GM10266 (cell line): ENCODE measurements around the gene TNFSF4.
A peak's percentile ranks its signal among the peaks of the same experiment; 100 is the strongest.

Experiments
- DNase-seq: peaks from one replicate; pipeline ENCODE4 v3.0.0; 2012; ENCODE audit errors: extremely low spot score
- TF ChIP-seq, protein P1 (sequence below): IDR thresholded peaks from 2 replicates; pipeline ENCODE4 v1.5.1; 2012; ENCODE audit warnings: mild to moderate bottlenecking, low read depth; ENCODE audit not compliant: control insufficient read depth, insufficient read depth; ENCODE audit errors: missing control alignments

The TNFSF4 gene, protein sequence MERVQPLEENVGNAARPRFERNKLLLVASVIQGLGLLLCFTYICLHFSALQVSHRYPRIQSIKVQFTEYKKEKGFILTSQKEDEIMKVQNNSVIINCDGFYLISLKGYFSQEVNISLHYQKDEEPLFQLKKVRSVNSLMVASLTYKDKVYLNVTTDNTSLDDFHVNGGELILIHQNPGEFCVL

DNA sequence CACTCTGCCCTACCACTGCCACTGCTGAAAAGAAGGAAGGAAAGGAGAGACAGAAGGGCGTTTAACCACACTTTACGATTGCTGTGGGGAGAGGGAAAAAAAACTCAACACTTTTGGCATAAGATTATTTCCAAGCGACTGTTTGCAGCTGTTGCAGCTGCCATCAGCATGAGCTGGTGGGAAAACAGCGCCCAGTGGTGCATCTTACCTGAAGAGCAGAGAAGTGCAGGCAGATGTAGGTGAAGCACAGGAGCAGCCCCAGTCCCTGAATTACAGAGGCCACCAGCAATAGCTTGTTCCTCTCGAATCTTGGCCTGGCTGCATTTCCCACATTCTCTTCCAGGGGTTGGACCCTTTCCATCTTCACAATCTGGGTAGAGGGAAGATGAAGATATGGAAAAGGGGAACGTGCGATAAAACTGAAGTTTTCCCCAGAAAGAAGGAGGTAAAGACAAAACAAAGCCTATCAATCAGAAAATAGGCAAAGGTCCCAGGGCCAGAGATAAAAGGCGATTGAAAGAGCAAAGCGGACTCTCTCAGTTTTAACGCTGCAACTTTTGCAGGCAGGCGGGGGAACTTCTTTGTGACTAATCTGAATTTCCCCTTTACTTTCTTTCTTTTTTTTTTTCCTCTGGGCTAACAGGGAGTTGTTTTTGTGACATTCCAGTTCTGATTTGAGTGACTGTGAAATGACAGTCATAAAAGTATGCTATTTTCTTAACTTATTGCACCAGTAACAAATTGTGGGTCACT, at the start of gene TNFSF4:
TNFSF4 (minus strand) TSS at position 516 of the 753 bp plus-strand sequence; CDS start at position 361, 155 bp downstream.
- no peak for DNase-seq
- TF ChIP-seq, protein P1, sequence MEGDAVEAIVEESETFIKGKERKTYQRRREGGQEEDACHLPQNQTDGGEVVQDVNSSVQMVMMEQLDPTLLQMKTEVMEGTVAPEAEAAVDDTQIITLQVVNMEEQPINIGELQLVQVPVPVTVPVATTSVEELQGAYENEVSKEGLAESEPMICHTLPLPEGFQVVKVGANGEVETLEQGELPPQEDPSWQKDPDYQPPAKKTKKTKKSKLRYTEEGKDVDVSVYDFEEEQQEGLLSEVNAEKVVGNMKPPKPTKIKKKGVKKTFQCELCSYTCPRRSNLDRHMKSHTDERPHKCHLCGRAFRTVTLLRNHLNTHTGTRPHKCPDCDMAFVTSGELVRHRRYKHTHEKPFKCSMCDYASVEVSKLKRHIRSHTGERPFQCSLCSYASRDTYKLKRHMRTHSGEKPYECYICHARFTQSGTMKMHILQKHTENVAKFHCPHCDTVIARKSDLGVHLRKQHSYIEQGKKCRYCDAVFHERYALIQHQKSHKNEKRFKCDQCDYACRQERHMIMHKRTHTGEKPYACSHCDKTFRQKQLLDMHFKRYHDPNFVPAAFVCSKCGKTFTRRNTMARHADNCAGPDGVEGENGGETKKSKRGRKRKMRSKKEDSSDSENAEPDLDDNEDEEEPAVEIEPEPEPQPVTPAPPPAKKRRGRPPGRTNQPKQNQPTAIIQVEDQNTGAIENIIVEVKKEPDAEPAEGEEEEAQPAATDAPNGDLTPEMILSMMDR, result no peak

DNA sequence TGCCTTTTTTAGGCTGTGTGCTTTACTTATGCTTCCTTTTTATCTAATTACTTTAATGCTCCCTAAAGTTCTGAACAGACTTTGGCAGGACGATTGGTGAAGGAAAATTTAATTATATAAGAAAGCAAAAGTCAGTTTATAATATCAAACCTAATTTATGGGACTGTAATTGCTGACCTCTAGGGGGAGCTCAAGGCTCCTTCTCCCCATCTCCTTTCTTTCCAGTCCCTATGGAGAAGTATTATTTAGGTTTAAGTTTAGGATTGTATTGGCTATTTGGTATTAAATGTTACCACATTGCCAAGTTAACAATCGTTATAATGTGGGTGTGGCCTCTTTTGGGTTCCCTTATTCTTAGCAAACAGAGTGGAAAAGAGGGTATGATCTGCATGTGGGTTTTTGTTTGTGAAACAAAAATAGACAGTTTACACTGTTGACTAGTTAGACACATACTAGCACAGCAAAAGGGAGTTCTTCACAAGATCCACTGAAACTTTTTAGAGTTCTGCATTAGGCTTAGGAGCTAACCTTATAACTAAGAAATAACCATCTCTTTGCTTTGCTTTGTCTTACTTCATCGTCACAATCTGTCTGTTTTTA, 48.2 kb upstream of the TNFSF4 start:
- DNase-seq, result no peak
- TF ChIP-seq, protein P1, result peak; percentile 58

DNA sequence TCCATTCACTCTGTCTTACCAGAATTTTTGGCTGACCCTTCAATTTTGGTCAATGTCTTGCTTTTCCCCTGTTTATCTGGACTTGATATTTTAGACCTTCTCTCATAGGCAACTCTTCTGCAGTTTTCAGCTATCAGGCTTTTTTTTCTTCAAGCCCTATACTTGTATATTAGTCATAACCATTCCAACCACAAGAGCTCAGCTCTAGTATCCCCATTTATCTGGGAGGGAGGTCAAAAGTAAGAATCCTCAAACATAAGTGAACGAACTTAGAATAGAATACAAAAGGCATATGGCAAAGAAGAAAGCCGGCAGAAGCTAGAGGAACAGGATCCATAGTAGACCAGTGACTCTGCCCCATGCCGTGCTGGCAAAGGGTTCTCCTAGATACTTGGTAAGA, 45.9 kb upstream of the TNFSF4 start:
- DNase-seq, result no peak

DNA sequence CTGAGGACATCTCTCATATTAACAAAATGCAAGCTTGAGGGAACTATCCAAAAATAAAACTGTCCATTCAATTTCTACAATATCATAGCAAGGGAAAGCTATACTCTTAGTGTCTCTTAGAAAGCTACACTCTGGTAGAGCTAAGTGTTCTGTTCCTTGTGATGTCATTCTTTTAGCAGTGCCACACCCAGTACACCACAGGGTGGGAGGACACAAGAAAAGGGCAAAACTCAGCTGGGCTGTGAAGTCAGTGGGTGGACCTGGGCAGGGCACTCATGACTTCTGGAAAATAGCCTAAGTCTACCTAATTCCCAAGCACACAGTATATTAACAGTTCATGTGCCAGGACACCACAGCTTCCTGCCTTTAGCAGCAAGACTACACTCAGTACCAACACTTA, 42.2 kb upstream of the TNFSF4 start:
- no peak for DNase-seq
- TF ChIP-seq, protein P1, result no peak

More for the DNA sequence above, 45.9 kb upstream of the TNFSF4 start:
- TF ChIP-seq, protein P1, result no peak

DNA sequence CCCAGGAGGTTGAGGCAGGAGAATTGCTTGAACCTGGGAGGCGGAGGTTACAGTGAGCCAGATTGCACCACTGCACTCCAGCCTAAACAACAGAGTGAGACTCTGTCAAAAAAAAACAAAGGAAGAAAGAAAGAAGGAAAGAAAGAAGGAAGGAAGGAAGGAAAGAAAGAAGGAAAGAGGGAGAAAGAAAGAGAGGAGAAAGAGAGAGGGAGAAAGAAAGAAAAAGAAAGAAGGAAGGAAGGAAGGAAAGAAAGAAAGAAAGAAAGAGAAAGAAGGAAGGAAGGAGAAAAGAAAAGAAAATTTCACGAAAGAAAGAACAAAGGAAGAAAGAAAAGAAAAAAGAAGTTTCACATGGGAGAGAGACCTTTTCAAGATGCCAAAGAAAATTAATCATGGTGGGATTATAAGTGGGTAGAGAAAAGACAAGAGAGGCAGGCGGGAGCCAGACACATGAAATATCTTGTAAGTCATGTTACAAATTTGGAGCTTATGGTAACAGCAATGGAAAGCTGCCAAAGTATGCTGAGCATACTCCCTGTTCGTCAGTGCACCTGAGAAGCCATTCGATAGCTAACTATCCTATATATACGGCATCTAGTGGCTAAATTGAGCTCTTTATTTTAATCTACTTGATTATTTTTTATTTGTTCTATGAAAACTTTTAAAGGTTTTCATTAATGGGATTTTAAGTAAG, 41.3 kb upstream of the TNFSF4 start:
- TF ChIP-seq, protein P1, result no peak
- no peak for DNase-seq

DNA sequence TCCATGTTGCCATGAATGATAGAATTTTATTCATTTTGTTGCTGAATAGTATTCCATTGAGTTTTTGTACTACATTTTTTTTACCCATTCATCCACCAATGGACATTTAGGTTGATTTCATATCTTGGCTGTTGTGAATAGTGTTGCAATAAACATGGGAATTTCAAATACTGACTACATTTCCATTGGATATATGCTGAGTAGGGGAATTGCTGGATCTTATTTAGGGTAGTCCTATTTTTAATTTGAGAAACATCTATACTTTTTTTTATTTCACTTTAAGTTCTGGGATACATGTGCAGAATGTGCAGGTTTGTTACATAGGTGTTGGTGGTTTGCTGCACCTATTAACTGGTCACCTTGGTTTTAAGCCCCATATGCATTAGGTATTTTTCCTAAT, 38.8 kb upstream of the TNFSF4 start:
- no peak for DNase-seq
- TF ChIP-seq, protein P1, result no peak
